GM19023 (cell line): ENCODE data around the gene TRAM2.

Experiments
- ATAC-seq: cut with Tn5 transposase; IDR thresholded peaks from one replicate; pipeline ENCODE4 v1.9.1; 2021; ENCODE audit warnings: mild to moderate bottlenecking, moderate library complexity; ENCODE audit not compliant: unreplicated experiment

The TRAM2 gene

GRCh38 chr6:52513464-52513863 is 63.4 kb downstream of the TRAM2 start:
- no peak for ATAC-seq

GRCh38 chr6:52512199-52512598 is 64.7 kb downstream of the TRAM2 start:
- no peak for ATAC-seq

GRCh38 chr6:52511572-52512151 is 65.2 kb downstream of the TRAM2 start:
- no peak for ATAC-seq

GRCh38 chr6:52511163-52511562 is 65.7 kb downstream of the TRAM2 start:
- no peak for ATAC-seq

GRCh38 chr6:52510213-52510562 is 66.7 kb downstream of the TRAM2 start:
- ATAC-seq: peak; percentile 34

GRCh38 chr6:52509281-52510212 is 67.3 kb downstream of the TRAM2 start:
- ATAC-seq: peak; percentile 54

- ATAC-seq: no peak
Measured at GRCh38 chr6:52508261-52508739, 68.6 kb downstream of the TRAM2 start.

- no peak for ATAC-seq
Measured at GRCh38 chr6:52507557-52508260, 69.2 kb downstream of the TRAM2 start.

DNA sequence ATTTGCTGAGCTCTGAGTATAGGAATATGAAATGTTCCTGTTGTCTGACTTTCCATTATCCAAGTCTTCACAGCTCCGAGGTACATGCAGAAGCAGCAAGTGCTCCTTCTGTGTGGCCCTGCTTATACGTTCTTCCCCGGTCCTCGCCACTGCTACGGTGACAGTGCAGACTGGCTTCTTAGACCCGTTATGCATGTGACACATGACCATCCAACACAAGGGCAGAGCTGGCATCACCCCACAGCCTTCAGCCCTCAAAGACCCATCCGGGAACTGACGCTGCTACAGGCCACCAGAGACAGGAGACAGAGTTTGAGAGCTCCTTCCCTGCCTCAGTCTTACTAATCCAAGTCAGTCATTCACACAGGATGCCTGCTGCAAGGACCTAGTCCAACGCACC is 70.4 kb downstream of the TRAM2 start:
- no peak for ATAC-seq

DNA sequence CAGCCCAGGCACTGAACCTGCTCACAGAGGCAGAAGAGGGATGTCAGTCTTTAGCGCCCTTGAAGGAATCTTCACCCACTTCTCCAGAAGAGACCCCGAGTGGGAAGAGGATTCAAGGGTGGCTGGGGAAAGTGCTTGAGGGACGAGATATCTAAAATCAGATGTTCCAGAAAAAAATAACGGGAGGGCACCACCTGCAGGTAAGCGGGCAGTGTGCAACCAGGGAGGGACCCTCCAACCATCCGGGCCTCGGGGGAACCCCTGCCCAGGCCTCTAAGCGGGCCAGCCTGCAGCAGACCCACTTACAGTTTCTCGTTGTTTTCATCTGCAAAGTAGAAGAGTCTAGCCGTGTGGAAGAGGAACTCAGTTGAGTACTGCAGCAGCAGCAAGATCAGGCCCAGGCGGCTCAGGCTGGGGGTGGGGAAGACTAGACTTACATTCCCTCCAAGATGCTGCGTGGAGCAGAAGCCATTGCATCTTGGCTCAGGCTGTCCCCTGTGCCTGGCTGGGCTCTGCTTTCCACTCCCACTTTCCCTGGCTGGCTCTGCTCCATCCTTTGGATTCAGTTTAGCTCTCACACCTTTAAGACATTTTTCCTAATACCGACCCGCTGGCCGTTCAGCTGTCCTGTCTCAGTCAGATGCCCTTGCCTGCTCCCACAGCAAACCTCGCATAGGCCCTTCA is 71.0 kb downstream of the TRAM2 start:
- ATAC-seq: no peak

GRCh38 chr6:52504782-52505136 is 72.1 kb downstream of the TRAM2 start:
- no peak for ATAC-seq

- ATAC-seq: no peak
Measured at GRCh38 chr6:52503851-52504781, 72.7 kb downstream of the TRAM2 start.

- no peak for ATAC-seq
Measured at GRCh38 chr6:52503323-52503747, 73.5 kb downstream of the TRAM2 start.

- no peak for ATAC-seq
Measured at GRCh38 chr6:52502306-52503029, 74.4 kb downstream of the TRAM2 start.

- no peak for ATAC-seq
Measured at GRCh38 chr6:52500238-52501129, 76.4 kb downstream of the TRAM2 start.

DNA sequence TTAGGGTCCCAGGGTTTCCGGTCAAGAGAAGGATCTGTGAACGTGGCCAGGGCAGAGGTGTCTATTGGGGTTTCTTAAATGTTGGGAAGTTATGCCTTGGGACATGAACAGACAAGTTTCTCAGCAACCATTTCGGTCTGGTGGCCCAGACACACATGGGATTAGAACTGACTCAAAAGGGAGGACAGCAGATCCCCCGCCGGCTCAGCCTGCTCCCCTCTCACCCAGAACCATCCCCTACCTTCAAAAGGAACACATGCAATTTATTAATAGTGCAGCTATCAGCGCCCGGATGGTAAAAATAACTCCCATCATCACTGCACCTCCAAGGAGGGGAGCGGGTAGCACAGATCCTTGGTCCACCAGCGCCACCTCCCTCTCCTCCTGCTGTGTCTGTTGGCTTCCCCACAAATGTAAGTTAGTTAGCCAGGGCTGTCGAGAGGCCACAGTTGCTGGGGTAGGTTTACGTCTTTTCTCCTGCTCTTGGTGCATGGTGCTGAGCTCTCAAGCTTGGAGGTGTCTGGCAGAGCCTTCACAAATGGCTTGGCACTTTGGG is 77.1 kb downstream of the TRAM2 start:
- ATAC-seq: no peak

- no peak for ATAC-seq
Measured at GRCh38 chr6:52499026-52499425, 77.8 kb downstream of the TRAM2 start.

- ATAC-seq: peak; percentile 50
Measured at GRCh38 chr6:52498538-52499017, 78.3 kb downstream of the TRAM2 start.
